ENCODE data around the gene PC.
"Not testable (repeated sequence)": the region's sequence is repeated elsewhere in the genome, so short reads cannot be mapped to it uniquely, and the experiment has no call there.

Gene PC

DNA sequence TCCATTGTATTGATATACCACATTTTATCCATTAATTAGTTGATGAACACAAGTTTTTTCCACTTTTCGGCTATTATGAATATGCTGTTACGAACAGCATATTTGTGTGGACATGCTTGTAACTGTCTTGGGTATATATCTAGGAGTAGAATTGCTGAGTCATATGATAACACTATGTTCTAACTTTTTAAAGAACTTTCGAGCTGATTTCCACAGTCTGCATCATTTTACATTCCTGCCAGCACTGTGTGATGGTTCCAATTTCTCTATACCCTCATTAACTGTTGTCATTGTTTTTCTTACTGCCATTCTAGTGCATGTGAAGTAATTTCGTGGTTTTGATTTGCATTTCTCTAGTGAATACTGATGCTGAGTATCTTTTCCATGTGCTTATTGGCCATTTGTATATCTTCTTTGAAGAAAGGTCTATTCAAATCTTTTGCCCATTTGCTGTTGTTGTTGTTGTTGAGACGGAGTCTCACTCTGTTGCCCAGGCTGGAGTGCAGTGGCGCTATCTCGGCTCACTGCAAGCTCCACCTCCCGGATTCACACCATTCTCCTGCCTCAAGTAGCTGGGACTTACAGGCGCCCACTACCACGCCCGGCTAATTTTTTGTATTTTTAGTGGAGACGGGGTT, 122.3 kb downstream of the PC start:
- DNase-seq = no peak

- no peak for DNase-seq
These were observed 123.2 kb downstream of the PC start for GRCh38 chr11:66834943-66835342.

DNA sequence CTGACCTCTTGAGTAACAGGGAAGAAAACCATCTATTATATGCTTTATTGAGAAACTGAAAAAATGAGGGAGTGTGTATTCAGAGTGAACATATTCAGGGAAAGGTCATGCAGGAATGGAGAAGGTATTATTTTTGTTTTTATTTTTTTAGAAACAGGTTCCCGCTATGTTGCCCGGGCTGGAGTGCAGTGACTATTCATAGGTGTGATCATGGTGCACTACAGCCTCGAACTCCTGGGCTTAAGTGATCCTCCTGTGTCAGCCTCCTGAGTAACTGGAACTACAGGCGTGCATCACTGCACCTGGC, 123.7 kb downstream of the PC start:
- no peak for DNase-seq

DNA sequence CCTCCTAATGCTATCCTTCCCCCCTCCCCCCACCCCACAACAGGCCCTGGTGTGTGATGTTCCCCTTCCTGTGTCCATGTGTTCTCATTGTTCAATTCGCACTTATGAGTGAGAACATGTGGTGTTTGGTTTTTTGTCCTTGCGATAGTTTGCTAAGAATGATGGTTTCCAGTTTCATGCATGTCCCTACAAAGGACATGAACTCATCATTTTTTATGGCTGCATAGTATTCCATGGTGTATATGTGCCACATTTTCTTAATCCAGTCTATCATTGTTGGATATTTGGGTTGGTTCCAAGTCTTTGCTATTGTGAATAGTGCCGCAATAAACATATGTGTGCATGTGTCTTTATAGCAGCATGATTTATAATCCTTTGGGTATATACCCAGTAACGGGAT, 133.6 kb downstream of the PC start:
- not testable (repeated sequence) for DNase-seq

DNA sequence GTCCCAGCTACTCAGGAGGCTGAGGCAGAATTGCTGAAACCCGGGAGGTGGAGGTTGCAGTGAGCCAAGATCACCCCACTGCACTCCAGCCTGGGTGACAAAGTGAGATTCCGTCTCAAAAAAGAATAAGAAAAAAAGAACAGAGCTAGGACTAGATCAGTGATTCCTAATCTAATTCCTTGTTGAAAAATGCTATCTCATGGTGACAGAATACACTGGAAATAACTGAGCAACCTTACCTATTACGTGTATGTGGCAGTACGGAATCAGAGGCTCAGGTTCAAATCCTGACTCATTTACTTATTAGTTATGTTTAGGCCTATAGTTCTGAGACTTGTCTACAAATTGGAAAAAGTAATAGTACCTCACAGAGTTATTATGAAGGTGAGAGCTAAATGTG, 134.5 kb downstream of the PC start:
- no peak for DNase-seq

DNA sequence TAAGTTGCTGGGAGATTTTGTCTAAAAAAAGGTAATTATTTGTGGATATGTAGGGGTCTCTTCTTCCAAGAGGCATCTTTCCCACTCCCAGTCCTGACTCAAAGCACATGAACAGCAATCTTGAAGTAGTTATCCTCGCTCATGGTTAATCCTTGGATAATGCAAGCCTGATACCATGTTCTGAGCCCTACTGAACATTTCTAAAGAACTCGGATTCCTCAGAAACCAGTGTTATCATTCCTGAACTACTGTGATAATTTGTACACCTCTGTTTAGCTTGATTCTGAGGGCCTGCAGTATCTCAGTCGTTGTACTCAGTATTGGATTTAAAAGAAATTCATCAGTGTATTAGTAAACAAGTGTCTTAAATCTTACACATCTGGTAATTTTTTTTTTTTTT, 137.3 kb downstream of the PC start:
- DNase-seq = no peak

GRCh38 chr11:66820381-66820780, 137.8 kb downstream of the PC start:
- DNase-seq = no peak

- no peak for DNase-seq
These were observed 139.8 kb downstream of the PC start for GRCh38 chr11:66818231-66818955.

DNA sequence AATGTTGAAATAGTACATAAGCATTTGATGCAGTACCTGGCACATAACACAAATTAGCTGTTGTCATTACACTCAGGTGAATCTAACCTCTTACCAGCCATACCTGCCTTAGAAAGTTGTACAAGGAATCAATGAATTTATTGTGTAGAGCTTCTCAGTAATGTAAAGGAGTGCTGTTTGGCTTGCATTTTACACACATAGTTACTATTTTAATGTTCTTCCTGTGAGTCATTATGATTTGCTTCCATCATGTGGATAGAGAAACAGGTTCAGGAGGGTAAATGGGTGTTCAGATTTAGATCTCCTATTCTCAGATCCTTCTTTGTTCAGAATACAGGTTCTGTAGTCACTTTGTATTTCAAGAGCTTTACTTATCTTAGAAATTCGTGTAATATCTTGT, 142.5 kb downstream of the PC start:
- DNase-seq = no peak

- no peak for DNase-seq
These were observed 143.5 kb downstream of the PC start for GRCh38 chr11:66814678-66815077.

DNA sequence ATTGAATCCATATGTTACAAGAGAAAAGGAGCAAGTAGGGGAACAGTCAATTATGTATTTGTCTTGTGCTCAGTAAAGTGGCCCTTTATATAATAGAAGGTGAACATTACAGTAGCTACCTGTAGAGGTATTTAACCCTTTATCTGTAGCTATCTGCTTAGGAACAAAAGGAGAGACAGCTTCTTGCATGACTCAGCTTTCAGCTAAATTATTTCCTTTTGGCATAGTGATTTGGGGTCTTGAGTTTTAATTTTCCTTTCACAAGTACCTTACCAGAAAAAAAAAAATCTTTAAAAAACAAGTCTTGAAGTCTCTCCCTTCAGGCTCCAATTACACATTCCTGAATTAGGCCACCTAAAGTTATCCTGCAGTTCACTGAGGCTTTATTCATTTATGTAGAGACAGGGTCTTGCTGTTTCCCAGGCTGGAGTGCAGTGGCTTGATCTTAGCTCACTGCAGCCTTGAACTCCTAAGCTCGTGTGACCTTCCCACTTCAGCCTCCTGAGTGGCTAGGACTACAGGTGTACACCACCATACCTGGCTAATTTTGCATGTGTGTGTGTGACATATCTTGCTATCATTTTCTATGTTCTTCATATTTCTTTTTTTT, 147.5 kb downstream of the PC start:
- no peak for DNase-seq

DNA sequence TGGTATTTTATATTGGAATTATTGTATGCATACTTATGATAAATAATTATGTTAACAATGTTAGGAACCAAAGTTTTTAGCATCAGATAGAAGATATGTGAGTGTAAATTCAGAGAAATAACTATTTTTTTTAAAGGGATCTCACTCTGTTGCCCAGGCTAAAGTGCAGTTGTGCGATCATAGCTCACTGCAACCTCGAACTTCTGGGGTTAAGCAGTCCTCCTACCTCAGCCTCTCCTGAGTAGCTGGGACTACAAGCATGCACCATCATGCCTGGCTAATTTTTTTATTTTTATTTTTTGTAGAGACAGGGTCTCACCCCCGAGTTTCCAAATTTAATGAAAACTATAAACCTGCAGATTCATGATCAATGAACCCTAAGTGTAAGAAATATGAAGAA, 148.6 kb downstream of the PC start:
- no peak for DNase-seq

DNA sequence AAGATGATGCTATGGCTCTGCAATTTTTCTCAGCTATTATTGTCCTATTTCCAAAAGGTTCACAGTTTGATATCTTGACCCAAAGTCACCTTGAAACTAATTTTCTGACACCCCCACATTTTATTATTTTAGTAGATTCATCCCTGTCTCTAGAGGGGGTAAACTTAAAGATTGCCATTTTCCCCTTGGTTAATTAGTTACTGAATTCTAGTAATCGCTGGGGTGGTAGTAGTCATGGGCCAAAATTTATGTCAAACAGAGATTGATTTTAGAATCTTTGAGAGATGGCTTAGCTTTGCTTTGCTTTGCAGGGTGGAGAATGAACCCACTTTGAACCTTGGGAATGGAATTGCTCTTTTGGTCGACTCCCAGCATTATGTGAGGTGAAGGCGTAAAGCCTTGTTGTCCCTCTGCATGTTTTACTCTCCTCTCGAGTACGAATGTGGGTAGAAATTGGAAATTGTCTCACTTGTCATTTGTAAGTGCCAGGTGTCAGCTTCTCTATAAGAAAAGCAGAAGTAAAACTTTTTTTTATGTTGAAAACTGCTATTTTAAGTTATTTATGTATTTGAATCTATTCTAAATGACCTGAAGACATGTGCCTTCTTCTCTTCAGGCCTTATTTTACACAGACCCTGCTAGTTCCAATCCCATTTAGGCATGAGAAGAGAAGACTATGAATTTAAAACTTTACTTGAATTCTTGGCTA, 157.3 kb downstream of the PC start:
- DNase-seq = no peak

DNA sequence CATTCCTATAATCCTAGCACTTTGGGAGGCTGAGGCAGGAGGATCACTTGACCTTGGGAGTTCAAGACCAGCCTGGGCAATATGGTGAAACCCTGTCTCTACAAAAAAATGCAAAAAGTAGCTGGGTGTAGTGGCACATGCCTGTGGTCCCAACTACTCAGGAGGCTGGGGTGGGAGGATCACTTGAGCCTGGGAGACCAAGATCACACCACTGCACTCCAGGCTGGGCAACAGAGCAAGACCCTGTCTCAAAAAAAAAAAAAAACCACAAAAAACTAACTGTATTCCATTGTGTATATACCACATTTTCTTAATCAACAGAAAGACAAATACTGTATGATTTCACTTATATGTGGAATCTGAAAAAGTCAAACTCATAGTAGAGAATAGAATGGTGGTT, 158.4 kb downstream of the PC start:
- DNase-seq = not testable (repeated sequence)
